ENCODE data around the gene CATSPERZ.

The CATSPERZ gene

DNA sequence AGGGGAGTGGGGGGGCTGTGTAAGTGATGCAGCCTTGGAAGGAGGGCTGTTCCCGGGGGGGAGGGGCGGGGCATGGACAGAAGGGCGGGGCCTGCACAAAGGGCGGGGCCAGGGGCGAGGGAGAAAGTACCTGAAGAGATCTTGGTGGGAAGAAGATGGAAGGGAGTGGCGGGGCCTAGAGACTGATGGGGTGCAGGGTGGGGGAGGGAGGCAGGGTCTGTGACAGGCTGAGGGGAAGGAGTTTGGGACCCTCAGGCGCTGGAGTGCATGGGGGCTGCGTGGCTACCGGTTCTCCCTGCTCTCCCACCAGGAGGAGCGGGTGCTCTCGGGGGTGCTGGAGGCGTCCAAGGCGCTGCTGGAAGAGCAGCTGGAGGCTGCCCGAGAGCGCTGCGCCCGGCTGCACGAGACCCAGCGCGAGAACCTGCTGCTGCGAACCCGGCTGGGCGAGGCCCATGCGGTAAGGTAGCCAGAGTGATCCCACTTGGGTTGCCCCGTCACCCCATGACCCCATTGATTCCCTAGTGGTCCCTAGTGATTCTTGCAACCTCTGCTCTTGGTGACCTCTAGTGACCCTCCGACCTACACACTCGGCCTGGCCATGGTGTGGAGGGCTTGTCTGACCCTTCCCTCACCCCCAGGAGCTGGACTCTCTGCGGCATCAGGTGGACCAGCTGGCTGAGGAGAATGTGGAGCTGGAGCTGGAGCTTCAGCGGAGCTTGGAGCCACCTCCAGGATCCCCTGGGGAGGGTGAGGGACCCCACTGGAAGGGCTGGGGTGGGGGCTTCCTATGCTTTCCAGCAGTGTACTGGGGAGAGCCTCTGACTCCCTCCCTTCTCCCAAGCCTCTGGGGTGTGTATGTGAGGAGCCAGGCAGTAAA, 42.9 kb downstream of the CATSPERZ start:
- DNase-seq = no peak

DNA sequence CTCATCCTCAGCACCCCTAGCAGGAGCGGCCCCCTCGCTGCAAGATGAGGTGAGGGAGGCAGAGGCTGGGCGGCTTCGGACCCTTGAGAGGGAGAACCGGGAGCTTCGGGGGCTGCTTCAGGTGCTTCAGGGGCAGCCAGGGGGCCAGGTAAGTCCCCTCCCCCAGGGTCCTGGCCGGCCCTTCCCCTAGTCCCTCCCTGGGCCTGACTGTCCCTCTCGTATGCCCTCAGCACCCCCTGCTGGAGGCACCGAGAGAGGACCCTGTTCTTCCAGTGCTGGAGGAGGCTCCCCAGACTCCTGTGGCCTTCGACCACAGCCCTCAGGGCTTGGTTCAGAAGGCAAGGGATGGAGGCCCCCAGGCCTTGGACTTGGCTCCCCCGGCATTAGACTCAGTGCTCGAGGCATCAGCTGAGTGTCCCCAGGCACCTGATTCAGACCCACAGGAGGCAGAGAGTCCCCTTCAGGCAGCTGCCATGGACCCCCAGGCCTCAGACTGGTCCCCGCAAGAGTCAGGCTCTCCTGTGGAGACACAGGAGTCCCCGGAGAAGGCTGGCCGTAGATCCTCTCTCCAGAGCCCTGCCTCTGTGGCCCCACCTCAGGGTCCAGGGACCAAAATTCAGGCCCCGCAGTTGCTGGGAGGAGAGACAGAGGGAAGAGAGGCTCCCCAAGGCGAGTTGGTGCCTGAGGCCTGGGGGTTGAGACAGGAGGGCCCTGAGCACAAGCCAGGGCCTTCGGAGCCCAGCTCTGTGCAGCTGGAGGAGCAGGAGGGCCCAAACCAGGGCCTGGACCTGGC, 43.8 kb downstream of the CATSPERZ start:
- no peak for DNase-seq

DNA sequence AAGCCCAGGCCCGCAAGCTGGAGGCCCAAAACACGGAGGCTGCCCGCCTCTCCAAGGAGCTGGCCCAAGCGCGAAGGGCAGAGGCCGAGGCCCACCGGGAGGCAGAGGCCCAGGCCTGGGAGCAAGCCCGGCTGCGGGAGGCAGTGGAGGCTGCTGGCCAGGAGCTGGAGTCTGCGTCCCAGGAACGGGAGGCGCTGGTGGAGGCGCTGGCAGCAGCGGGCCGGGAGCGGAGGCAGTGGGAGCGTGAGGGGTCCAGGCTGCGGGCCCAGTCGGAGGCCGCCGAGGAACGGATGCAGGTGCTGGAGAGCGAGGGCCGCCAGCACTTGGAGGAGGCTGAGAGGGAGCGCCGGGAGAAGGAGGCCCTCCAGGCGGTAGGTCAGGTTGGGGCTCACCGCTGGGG, 44.6 kb downstream of the CATSPERZ start:
- no peak for DNase-seq

DNA sequence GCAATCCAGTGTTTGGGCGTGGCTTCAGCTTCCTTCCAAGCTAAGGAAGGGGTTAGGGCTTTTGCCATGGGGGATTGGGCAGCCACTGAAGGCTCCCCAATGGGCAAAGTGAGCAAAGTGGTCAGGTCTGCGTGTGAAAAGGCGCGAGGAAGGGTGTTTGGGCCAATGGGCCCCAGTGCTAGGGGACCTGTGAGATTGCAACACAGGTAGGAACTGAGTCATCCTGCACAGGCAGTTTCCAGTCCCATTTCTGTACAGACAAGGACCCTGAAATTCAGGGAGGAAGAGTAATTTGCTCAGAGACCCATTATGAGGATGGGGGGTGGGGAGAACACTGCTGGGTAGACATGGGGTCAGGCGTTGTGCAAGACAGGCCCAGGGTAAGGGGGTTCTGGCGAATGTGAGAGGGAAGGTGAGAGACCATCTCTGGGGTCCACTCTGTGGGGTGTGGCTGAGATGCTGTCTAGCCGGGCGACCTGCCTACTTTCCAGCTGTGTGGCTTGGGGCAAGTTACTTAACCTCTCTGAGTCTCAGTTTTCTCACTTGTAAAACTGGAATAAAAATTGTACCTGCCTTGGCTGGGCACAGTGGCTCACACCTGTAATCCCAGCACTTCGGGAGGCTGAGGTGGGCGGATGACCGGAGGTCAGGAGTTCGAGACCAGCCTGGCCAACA, 47.2 kb downstream of the CATSPERZ start:
- no peak for DNase-seq

DNA sequence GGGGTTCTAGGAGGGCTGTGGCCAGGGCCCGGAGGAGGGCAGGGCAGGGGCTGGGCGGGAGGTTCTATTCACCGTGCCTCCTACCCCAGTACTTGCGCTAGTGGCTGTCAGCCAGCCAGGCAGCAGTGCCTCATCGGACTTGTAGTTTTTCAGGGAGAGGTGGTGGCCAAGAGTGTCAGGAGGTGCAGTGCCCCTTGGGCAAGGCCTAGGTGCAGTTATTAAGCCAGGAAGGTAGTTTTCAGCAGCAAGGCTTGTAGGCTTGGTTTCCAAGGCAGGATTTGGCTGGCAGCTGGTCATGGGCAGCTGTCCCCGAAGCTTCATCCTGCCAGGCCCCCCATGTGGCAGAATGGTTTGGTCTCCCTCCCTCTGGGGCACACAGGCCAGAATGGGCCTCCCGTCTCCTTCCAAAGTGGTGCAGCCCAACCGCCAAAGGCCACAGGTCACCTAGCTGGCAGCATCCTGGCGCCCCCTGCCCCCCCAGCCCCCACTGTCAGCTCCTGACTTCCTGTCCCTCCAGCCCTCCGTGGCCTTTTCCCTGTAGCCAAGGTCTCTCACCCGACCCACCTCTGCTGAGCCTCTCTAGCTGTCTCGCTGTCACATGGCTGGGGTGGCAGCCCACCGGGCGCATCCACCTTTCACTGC, 48.3 kb downstream of the CATSPERZ start:
- no peak for DNase-seq

DNA sequence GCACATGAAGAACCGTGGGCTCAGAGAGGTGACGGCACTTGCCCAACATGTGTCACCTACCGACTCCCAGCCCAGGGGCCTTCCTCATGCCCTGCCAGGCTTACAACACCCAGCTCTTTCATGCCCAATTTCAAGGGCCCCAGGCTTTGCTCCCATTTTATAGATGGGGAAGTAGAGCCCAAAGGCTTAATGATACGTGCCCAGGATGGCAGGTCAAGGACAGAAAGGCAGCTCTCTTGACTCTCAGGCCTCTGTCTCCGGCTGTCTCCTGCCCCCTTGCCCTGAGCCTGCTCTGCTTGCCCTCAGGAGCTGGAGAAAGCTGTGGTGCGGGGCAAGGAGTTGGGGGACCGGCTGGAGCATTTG, 48.8 kb downstream of the CATSPERZ start:
- no peak for DNase-seq

DNA sequence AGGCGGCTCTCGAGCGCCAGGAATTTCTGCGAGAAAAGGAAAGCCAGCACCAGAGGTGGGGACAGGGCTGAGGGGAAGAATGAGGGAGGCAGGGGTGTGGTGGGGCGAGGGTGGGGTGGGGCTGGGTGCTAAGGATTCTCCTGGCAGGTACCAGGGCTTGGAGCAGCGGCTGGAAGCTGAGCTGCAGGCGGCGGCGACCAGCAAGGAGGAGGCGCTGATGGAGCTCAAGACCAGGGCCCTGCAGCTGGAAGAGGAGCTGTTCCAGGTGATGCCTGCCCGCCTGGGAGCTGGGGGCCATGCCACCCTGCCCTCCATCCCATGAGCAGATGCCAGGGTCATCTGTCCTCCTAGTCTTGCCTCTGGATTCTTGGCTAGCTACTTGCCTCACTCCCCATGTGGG, 49.2 kb downstream of the CATSPERZ start:
- no peak for DNase-seq

DNA sequence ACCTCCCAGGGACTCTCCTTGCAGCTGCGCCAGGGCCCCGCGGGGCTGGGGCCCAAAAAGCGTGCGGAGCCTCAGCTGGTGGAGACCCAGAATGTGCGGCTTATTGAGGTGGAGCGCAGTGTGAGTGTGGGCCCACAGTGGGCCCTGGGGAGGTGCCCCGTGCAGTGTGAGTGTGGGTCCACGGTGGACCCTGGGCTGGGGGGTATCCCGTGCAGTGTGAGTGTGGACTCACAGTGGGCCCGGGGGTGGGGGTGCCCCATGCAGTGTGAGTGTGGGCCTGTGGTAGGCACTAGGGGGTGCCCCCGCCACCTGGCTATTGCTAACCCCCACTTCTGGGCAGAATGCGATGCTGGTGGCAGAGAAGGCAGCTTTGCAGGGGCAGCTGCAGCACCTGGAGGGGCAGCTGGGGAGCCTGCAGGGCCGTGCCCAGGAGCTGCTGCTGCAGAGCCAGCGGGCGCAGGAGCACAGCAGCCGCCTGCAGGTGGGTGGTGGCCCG, 51.0 kb downstream of the CATSPERZ start:
- no peak for DNase-seq

DNA sequence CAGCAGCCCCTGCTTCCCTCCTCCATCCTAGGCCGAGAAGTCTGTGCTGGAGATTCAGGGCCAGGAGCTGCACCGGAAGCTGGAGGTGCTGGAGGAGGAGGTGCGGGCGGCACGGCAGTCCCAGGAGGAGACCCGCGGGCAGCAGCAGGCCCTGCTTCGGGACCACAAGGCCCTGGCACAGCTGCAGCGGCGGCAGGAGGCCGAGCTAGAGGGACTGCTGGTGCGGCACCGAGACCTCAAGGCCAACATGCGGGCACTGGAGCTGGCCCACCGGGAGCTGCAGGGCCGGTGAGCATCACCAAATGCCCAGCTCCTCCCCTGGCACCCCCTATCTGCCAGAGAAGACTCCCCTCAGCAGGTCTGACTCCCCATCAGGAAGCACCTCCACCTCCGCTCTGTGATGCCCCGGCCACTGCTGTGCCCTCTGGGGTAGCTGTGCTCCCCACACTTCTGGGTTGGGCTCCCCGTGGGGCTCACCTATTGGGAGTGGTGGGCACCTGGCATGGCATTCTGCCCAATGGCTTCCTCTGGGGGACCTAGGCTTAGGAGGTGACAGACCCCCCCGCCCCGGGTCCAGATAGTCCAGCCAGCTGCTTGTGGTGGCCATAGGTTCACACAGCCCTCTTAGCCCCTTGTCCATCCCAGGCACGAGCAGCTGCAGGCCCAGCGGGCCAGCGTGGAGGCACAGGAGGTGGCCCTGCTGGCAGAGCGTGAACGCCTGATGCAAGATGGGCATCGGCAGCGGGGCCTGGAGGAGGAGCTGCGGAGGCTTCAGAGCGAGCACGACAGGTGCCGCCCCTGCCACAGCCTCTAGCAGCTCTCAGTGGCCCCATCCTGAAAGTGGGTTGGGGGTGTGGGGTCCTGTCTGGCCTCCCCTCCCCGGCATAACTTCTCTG, 52.2 kb downstream of the CATSPERZ start:
- DNase-seq = no peak

DNA sequence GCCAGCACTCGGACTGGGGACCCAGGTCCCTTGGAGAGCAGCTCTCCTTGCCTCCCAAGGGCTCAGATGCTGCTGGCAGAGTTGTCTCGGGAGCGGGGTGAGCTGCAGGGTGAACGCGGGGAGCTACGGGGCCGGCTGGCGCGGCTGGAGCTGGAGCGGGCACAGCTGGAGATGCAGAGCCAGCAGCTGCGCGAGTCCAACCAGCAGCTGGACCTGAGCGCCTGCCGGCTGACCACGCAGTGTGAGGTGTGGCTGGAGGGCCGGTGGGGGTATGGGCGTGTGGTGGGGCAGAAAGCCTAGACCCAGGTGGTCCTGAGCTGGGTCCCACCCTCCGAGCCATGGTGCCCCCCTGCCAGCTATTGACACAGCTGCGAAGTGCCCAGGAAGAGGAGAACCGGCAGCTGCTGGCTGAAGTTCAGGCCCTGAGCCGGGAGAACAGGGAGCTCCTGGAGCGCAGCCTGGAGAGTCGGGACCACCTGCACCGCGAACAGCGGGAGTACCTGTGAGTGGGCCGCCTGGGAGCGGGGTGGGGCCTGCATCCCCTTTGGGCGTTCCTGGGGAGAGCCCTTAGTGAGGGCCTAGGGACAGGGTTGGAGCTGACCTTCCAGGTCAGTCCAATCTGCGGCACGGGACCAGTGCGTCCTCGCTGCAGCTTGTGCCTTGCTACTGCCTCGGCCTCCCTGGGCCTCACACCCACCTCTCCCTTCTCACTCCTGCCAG, 53.0 kb downstream of the CATSPERZ start:
- DNase-seq = no peak

DNA sequence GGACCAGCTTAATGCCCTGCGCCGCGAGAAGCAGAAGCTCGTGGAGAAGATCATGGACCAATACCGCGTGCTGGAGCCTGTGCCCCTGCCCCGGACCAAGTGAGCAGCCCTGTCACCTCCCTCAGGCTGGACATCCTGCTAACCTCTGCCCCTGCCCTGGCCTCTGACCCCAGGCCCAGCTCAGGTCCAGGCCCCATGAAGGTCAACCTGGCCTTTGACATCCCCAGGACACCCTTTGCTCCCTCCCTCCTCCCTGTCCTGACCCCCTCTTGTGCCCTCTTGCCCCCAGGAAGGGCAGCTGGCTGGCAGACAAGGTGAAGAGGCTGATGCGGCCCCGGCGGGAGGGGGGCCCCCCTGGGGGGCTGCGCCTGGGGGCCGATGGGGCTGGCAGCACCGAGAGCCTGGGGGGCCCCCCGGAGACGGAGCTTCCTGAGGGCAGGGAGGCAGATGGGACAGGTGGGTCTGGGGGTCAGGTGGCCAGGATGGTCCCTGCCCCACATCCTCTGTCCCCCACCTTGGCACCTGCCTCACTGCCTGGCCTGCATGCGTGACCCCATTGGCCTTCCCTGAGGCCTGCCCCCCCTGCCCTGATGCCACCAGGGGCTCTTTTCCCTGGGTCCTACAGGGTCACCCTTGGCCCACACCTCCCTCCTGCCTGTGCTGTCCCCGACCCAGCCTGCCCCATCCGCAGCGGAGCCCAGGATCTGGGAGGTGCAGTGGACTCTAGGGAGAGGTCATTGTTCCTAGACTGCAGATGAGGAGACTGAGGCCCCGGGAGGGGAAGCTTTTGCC, 53.8 kb downstream of the CATSPERZ start:
- no peak for DNase-seq

Measured in HCEC 1CT (cell line).